ENCODE results near the gene COL5A1.
A peak's percentile ranks its signal among the peaks of the same experiment; 100 is the strongest.

Gene COL5A1

GRCh38 chr9:134637241-134637640 is 4.4 kb upstream of the COL5A1 start:
- peaks cover 7% of the 10 kb centered on the region for H3K27me3 Mint-ChIP-seq (ENCODE audit: low read depth)
- TF ChIP-seq CTCF (IDR thresholded peaks at IDR 0.05; ENCODE audit: unreplicated experiment in 3 of 3): no peak
- H3K4me3 Mint-ChIP-seq: peak overlapping the region in 2 of 3 experiments; percentile 21 to 42
- H3K4me1 Mint-ChIP-seq: peaks cover 35% of the 10 kb centered on the region
- peak overlapping the region; percentile 50 to 64 (median 64) for H3K27ac Mint-ChIP-seq
- no peaks in the 10 kb centered on the region for H3K9me3 Mint-ChIP-seq
- H3K36me3 Mint-ChIP-seq (ENCODE audit: low read depth): no peaks in the 10 kb centered on the region

- no peak overlapping the region for H3K4me3 Mint-ChIP-seq
- peaks cover 39% of the 10 kb centered on the region for H3K4me1 Mint-ChIP-seq
- H3K9me3 Mint-ChIP-seq: no peaks in the 10 kb centered on the region
- no peaks in the 10 kb centered on the region for H3K36me3 Mint-ChIP-seq (ENCODE audit: low read depth)
- no peak for TF ChIP-seq CTCF (IDR thresholded peaks at IDR 0.05; ENCODE audit: unreplicated experiment in 3 of 3)
- H3K27ac Mint-ChIP-seq: peak overlapping the region in 2 of 3 experiments; percentile 64
- H3K27me3 Mint-ChIP-seq (ENCODE audit: low read depth): peaks cover 7% of the 10 kb centered on the region
Observed at GRCh38 chr9:134637696-134638501, 3.7 kb upstream of the COL5A1 start.

DNA sequence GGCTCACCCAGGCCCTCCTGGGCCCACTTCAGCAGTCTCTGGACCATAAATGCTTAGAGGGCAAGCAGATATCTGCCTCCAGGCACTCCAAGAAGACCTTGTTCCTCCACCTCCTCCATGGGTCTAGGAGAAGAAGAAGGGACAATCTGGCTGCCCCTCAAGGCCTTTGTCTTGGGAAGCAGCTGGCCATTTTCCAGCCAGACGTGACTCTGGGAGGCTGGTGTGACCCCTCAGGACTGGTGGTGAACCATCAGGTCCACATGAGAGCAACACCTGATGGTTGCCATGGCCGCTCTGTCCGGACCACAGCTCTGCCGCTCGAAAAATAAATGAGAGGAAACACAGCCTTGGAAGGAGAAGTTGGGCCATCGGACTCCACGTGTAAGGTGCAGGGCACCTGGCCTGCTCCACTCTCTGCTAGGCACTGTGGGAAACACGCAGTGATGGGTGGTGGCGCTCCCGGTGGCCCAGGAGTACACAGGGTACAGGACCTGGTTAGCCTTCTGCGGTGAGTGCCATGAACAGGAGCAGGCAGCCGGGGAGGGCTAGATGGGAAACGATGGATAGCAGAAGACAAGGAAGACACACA is 3.0 kb upstream of the COL5A1 start:
- H3K9me3 Mint-ChIP-seq: no peaks in the 10 kb centered on the region
- peaks cover 7% of the 10 kb centered on the region for H3K27me3 Mint-ChIP-seq (ENCODE audit: low read depth)
- peak overlapping the region in 1 of 3 experiments; percentile 36 for H3K4me3 Mint-ChIP-seq
- peaks cover 44% of the 10 kb centered on the region for H3K4me1 Mint-ChIP-seq
- peak overlapping the region in 1 of 3 experiments; percentile 44 for H3K27ac Mint-ChIP-seq
- no peaks in the 10 kb centered on the region for H3K36me3 Mint-ChIP-seq (ENCODE audit: low read depth)
- TF ChIP-seq CTCF (IDR thresholded peaks at IDR 0.05; ENCODE audit: unreplicated experiment in 3 of 3): no peak

GRCh38 chr9:134639994-134640393 is 1.6 kb upstream of the COL5A1 start:
- Mint-ChIP-seq H3K27ac (peak overlapping the region; percentile 60 to 89 (median 82)), H3K9me3 (no peaks in the 10 kb centered on the region), H3K4me3 (peak overlapping the region; percentile 83 to 89 (median 87)), H3K36me3 (ENCODE audit: low read depth) (no peaks in the 10 kb centered on the region), H3K27me3 (ENCODE audit: low read depth) (peaks cover 4% of the 10 kb centered on the region), H3K4me1 (peaks cover 54% of the 10 kb centered on the region)
- TF ChIP-seq CTCF (IDR thresholded peaks at IDR 0.05; ENCODE audit: unreplicated experiment in 3 of 3): no peak

DNA sequence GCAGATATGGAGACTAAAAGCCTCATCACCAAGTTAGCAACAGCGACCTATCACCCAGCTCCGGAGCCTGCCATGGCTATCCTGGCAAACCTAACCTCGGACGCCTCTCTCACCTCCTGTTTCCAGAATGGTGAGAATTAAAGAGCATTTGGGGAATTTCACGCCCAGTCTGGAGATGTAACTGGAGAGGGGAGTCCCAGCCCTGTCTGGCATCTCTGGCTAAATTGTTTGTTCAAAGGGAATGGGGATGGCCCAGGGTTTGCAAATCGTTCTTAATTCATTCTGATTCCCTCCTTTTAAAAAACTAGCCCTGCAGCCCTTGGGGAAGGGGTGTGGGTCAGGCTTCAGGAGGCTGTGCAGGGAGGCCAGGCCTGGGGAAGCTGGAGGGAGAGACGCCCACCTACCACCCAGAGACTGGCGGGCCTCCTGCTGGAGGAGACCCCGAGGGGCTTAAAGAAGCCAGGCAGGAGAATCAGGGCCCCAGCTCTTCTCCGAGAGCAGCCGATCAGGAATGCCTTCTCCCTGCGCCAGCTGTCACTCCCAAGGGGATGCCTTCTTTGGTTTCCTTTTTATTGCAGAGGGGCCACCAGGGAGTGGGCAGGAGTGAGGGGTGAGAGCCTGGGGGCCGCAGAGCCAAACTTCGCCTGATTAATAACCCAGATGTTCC is 964 bp upstream of the COL5A1 start:
- Mint-ChIP-seq H3K36me3 (ENCODE audit: low read depth) (no peaks in the 10 kb centered on the region), H3K27me3 (ENCODE audit: low read depth) (peaks cover 4% of the 10 kb centered on the region), H3K4me1 (peaks cover 54% of the 10 kb centered on the region), H3K9me3 (no peaks in the 10 kb centered on the region), H3K4me3 (peak overlapping the region; percentile 83 to 89 (median 87)), H3K27ac (peak overlapping the region; percentile 82 to 89 (median 83))
- TF ChIP-seq CTCF (IDR thresholded peaks at IDR 0.05; ENCODE audit: unreplicated experiment in 3 of 3): no peak

Measured in nephron (organoid).